Measurements from ENCODE around the gene AKAP6.

AKAP6 gene

DNA sequence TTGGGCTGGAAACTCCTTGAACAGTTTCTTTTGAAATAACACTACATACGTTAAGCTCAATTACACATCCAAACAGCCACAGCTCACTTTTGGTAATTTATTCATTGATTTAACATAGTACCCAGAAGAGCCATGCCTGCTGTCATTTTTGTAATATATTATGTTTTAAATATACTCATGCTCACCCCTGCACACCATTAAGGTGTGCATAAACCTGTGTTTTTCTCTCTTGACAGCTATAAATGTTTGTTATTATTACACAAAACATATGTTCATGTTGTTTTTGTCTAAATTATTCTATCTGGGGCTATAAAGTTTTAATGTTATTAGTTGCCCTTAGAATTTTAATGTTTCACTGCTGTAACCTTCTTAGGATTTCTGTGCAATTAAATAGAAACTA, 296.1 kb downstream of the AKAP6 start:
- H3K4me3 ChIP-seq (ENCODE audit: low read length) = no peak overlapping the region
- no peak overlapping the region for H3K27ac ChIP-seq (ENCODE audit: low read depth, low read length)
- H3K36me3 ChIP-seq (ENCODE audit: control insufficient read depth, low read length) = no peaks in the 10 kb centered on the region
- no peaks in the 10 kb centered on the region for H3K27me3 ChIP-seq (ENCODE audit: control insufficient read depth, low read length)
- no peaks in the 10 kb centered on the region for H3K9me2 ChIP-seq (replicated peaks; ENCODE audit: control insufficient read depth, low read length)
- no peaks in the 10 kb centered on the region for H3K79me2 ChIP-seq (ENCODE audit: control insufficient read depth, low read length)
- TF ChIP-seq, protein P1, sequence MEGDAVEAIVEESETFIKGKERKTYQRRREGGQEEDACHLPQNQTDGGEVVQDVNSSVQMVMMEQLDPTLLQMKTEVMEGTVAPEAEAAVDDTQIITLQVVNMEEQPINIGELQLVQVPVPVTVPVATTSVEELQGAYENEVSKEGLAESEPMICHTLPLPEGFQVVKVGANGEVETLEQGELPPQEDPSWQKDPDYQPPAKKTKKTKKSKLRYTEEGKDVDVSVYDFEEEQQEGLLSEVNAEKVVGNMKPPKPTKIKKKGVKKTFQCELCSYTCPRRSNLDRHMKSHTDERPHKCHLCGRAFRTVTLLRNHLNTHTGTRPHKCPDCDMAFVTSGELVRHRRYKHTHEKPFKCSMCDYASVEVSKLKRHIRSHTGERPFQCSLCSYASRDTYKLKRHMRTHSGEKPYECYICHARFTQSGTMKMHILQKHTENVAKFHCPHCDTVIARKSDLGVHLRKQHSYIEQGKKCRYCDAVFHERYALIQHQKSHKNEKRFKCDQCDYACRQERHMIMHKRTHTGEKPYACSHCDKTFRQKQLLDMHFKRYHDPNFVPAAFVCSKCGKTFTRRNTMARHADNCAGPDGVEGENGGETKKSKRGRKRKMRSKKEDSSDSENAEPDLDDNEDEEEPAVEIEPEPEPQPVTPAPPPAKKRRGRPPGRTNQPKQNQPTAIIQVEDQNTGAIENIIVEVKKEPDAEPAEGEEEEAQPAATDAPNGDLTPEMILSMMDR (IDR thresholded peaks at IDR 0.05; ENCODE audit: low read depth, low read length, poor library complexity, severe bottlenecking) = no peak
- TF ChIP-seq EZH2phosphoT487 (IDR thresholded peaks at IDR 0.05; ENCODE audit: borderline replicate concordance, low read length) = no peak
- no peak overlapping the region for H3K4me2 ChIP-seq (ENCODE audit: low read length)
- no peaks in the 10 kb centered on the region for H3K4me1 ChIP-seq (ENCODE audit: control insufficient read depth, low read length)
- no peaks in the 10 kb centered on the region for H3K9me3 ChIP-seq (ENCODE audit: control insufficient read depth, insufficient read depth, low read length)
- H4K20me1 ChIP-seq (ENCODE audit: control insufficient read depth, insufficient read depth, low read depth, low read length) = no peaks in the 10 kb centered on the region
- no peaks in the 10 kb centered on the region for H3F3A ChIP-seq (ENCODE audit: control insufficient read depth, insufficient read depth)

DNA sequence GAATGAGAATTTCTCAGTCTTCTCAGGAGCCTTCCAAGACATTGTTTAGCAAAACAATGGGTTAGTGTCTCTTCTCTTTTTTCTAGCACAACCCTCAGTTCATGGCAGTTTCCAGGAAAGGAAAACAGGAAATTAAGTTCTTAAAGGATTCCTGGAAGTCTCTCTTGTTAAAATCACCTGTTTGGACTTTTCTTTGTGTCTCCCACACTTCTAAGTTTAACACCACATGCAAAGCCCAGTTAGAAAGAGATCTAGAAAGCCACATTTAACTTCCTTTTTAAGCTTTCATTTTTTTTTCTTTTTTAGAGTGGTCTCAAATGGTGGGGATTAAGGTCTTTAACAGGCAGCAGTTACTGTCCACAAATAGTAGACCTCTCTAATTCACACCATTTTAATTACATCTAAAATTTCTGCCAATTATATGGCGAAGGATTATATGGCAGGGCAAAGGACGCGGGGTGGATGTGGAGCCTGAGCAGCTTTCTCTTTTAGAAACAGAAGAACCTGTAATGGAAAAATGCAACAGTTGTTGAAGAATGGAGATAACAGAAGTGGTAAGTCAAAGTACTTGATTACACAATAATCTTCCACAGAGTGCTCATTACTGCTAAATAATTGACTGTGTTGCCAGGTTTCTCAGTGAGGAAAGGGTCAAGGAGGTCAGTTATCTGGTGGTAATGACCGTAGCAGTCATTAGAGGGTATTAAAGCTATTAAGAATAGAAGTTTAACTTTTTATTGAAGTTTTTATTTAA, 298.6 kb downstream of the AKAP6 start:
- no peaks in the 10 kb centered on the region for H4K20me1 ChIP-seq (ENCODE audit: control insufficient read depth, insufficient read depth, low read depth, low read length)
- no peaks in the 10 kb centered on the region for H3F3A ChIP-seq (ENCODE audit: control insufficient read depth, insufficient read depth)
- H3K27me3 ChIP-seq (ENCODE audit: control insufficient read depth, low read length) = no peaks in the 10 kb centered on the region
- H3K4me3 ChIP-seq (ENCODE audit: low read length) = no peak overlapping the region
- no peak overlapping the region for H3K27ac ChIP-seq (ENCODE audit: low read depth, low read length)
- H3K9me3 ChIP-seq (ENCODE audit: control insufficient read depth, insufficient read depth, low read length) = no peaks in the 10 kb centered on the region
- no peaks in the 10 kb centered on the region for H3K36me3 ChIP-seq (ENCODE audit: control insufficient read depth, low read length)
- no peak overlapping the region for H3K4me2 ChIP-seq (ENCODE audit: low read length)
- H3K4me1 ChIP-seq (ENCODE audit: control insufficient read depth, low read length) = no peaks in the 10 kb centered on the region
- H3K9me2 ChIP-seq (replicated peaks; ENCODE audit: control insufficient read depth, low read length) = no peaks in the 10 kb centered on the region
- H3K79me2 ChIP-seq (ENCODE audit: control insufficient read depth, low read length) = no peaks in the 10 kb centered on the region
- TF ChIP-seq EZH2phosphoT487 (IDR thresholded peaks at IDR 0.05; ENCODE audit: borderline replicate concordance, low read length) = no peak
- TF ChIP-seq, protein P1 (IDR thresholded peaks at IDR 0.05; ENCODE audit: low read depth, low read length, poor library complexity, severe bottlenecking) = no peak

DNA sequence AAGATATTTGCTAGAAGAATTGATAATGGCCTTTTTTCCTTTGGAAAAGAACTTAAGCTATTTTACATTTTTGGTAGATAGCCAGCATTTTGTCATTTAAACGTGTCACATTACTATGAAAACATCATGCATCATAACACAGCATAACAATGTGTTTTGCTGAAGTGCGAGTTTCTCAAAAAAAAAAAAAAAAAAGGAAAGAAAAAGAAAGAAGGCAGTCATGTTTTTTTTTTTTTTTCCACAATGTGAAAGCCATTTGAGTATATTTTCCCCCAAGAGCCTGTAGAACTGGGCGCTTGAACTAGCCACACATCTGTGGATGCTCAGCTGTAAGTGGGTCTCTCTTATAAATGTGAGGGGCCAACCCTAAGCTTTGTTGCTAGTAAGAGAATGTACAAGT, 300.1 kb downstream of the AKAP6 start:
- Histone ChIP-seq H4K20me1 (ENCODE audit: control insufficient read depth, insufficient read depth, low read depth, low read length) (no peaks in the 10 kb centered on the region), H3K4me2 (ENCODE audit: low read length) (no peak overlapping the region), H3K79me2 (ENCODE audit: control insufficient read depth, low read length) (no peaks in the 10 kb centered on the region), H3K27me3 (ENCODE audit: control insufficient read depth, low read length) (no peaks in the 10 kb centered on the region), H3K9me3 (ENCODE audit: control insufficient read depth, insufficient read depth, low read length) (no peaks in the 10 kb centered on the region), H3F3A (ENCODE audit: control insufficient read depth, insufficient read depth) (no peaks in the 10 kb centered on the region), H3K4me3 (ENCODE audit: low read length) (no peak overlapping the region), H3K9me2 (replicated peaks; ENCODE audit: control insufficient read depth, low read length) (no peaks in the 10 kb centered on the region), H3K27ac (ENCODE audit: low read depth, low read length) (no peak overlapping the region), H3K4me1 (ENCODE audit: control insufficient read depth, low read length) (no peaks in the 10 kb centered on the region), H3K36me3 (ENCODE audit: control insufficient read depth, low read length) (no peaks in the 10 kb centered on the region)
- TF ChIP-seq EZH2phosphoT487 (IDR thresholded peaks at IDR 0.05; ENCODE audit: borderline replicate concordance, low read length) = no peak

DNA sequence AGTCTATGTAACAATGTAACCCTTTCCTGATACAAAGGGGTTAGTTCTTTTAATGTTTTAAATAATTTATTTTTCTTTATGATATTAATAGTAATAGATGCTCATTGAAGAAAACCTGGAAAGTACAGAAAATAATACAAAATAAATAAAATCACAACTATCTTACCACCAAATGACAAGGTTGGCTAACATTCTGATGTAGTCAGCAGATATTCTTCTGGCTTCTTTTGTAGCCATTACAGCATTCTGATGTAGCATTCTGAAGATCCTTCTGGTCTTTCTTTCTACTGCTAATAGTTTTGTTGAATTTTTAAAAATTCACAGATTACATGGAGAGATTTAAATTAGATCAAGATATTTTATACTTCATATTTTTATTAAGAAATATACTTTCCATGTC, 301.6 kb downstream of the AKAP6 start:
- no peak overlapping the region for H3K27ac ChIP-seq (ENCODE audit: low read depth, low read length)
- H3K4me3 ChIP-seq (ENCODE audit: low read length) = no peak overlapping the region
- H3F3A ChIP-seq (ENCODE audit: control insufficient read depth, insufficient read depth) = no peaks in the 10 kb centered on the region
- no peaks in the 10 kb centered on the region for H4K20me1 ChIP-seq (ENCODE audit: control insufficient read depth, insufficient read depth, low read depth, low read length)
- no peaks in the 10 kb centered on the region for H3K36me3 ChIP-seq (ENCODE audit: control insufficient read depth, low read length)
- H3K4me1 ChIP-seq (ENCODE audit: control insufficient read depth, low read length) = no peaks in the 10 kb centered on the region
- TF ChIP-seq, protein P1 (IDR thresholded peaks at IDR 0.05; ENCODE audit: low read depth, low read length, poor library complexity, severe bottlenecking) = no peak
- TF ChIP-seq EZH2phosphoT487 (IDR thresholded peaks at IDR 0.05; ENCODE audit: borderline replicate concordance, low read length) = no peak
- H3K9me2 ChIP-seq (replicated peaks; ENCODE audit: control insufficient read depth, low read length) = no peaks in the 10 kb centered on the region
- no peaks in the 10 kb centered on the region for H3K9me3 ChIP-seq (ENCODE audit: control insufficient read depth, insufficient read depth, low read length)
- no peak overlapping the region for H3K4me2 ChIP-seq (ENCODE audit: low read length)
- no peaks in the 10 kb centered on the region for H3K27me3 ChIP-seq (ENCODE audit: control insufficient read depth, low read length)
- no peaks in the 10 kb centered on the region for H3K79me2 ChIP-seq (ENCODE audit: control insufficient read depth, low read length)
